GM21717 (cell line): ENCODE measurements around the gene GOLIM4.
"Not testable (repeated sequence)": the region's sequence is repeated elsewhere in the genome, so short reads cannot be mapped to it uniquely, and the experiment has no call there.

ENCODE experiments used
- ATAC-seq: cut with Tn5 transposase; IDR thresholded peaks from one replicate; pipeline ENCODE4 v1.9.1; 2021; ENCODE audit warnings: mild to moderate bottlenecking, moderate library complexity; ENCODE audit not compliant: unreplicated experiment

Gene GOLIM4

GRCh38 chr3:168080499-168081170 lies 15.1 kb downstream of the GOLIM4 start:
- ATAC-seq = no peak

- ATAC-seq = no peak
Measured at GRCh38 chr3:168080022-168080421, 15.7 kb downstream of the GOLIM4 start.

- ATAC-seq = no peak
Measured at GRCh38 chr3:168077091-168077490, 18.6 kb downstream of the GOLIM4 start.

GRCh38 chr3:168073842-168074605 lies 21.7 kb downstream of the GOLIM4 start:
- ATAC-seq = no peak

GRCh38 chr3:168072323-168072650 lies 23.4 kb downstream of the GOLIM4 start:
- no peak for ATAC-seq

- ATAC-seq = no peak
Measured at GRCh38 chr3:168071591-168072322, 24.0 kb downstream of the GOLIM4 start.

GRCh38 chr3:168070919-168071318 lies 24.8 kb downstream of the GOLIM4 start:
- ATAC-seq = no peak

- ATAC-seq = no peak
Measured at GRCh38 chr3:168068346-168068745, 27.4 kb downstream of the GOLIM4 start.

GRCh38 chr3:168066882-168067281 lies 28.8 kb downstream of the GOLIM4 start:
- ATAC-seq = peak; percentile 52

- ATAC-seq = no peak
Measured at GRCh38 chr3:168065569-168065968, 30.2 kb downstream of the GOLIM4 start.

GRCh38 chr3:168063122-168063521 lies 32.6 kb downstream of the GOLIM4 start:
- ATAC-seq = no peak

- no peak for ATAC-seq
Measured at GRCh38 chr3:168062679-168063078, 33.0 kb downstream of the GOLIM4 start.

- peak; percentile 89 for ATAC-seq
Measured at GRCh38 chr3:168061332-168061996, 34.3 kb downstream of the GOLIM4 start.

- no peak for ATAC-seq
Measured at GRCh38 chr3:168060317-168060716, 35.4 kb downstream of the GOLIM4 start.

GRCh38 chr3:168058481-168058880 lies 37.2 kb downstream of the GOLIM4 start:
- ATAC-seq = no peak

- not testable (repeated sequence) for ATAC-seq
Measured at GRCh38 chr3:168056398-168057230, 39.1 kb downstream of the GOLIM4 start.

- no peak for ATAC-seq
Measured at GRCh38 chr3:168054447-168054846, 41.3 kb downstream of the GOLIM4 start.

GRCh38 chr3:168053115-168053514 lies 42.6 kb downstream of the GOLIM4 start:
- ATAC-seq = no peak

- no peak for ATAC-seq
Measured at GRCh38 chr3:168052515-168052914, 43.2 kb downstream of the GOLIM4 start.
